ENCODE results near the gene COX6B1. TPM values are rescaled to one million over a fixed set of nuclear protein-coding genes. Genes with fewer than 3 reads are reported as not detected.
A peak's percentile ranks its signal among the peaks of the same experiment; 100 is the strongest.

COX6B1 gene
- total and polyA plus RNA-seq, 2 of the 8 experiments (the other 6 are each of a cell fraction or from before 2014, with no cell fraction given): 437 to 1,052 TPM

- no peaks in the 10 kb centered on the region for H3K36me3 ChIP-seq (ENCODE audit: control insufficient read depth in 2 of 4, insufficient read depth in 4 of 4, low read length in 3 of 4)
- no peak overlapping the region for H4K5ac ChIP-seq (ENCODE audit: insufficient read length, low read depth, low read length)
- H3K9me3 ChIP-seq (ENCODE audit: insufficient read depth in 2 of 2, low read depth in 1 of 2, low read length in 1 of 2): no peaks in the 10 kb centered on the region
- H3K27ac ChIP-seq (ENCODE audit: low read depth, low read length): no peak overlapping the region; the same call in 1 of the 2 replicates
- no peak overlapping the region for H3K4ac ChIP-seq (replicated peaks; ENCODE audit: insufficient read length, low read depth, low read length)
- FAIRE-seq: no peak
- no peak overlapping the region for H3K23ac ChIP-seq (ENCODE audit: insufficient read length)
- ChIA-PET POLR2A (ENCODE audit: partially characterized antibody) (interaction anchor here (0.9 to 1.6 kb wide), 6 partner anchors 22 to 183 kb away, joined by 3 to 9 read pairs (median 3); partner anchors contain the start of genes PSENEN and U2AF1L4), CTCF (ENCODE audit: partially characterized antibody) (interaction anchor here (0.6 to 7.6 kb wide), 14 partner anchors 14 to 305 kb away, joined by 3 to 105 read pairs (median 4); partner anchors contain the start of gene ZBTB32)
- H3K4me1 ChIP-seq (replicated peaks in 1 of 4; ENCODE audit: control insufficient read depth in 3 of 4, insufficient read depth in 4 of 4, low read length in 3 of 4): no peaks in the 10 kb centered on the region
- H4K8ac ChIP-seq (ENCODE audit: extremely low read depth, insufficient read depth, low read length): no peak overlapping the region
- no peaks in the 10 kb centered on the region for H3K23me2 ChIP-seq (ENCODE audit: low read depth, low read length)
- H3K56ac ChIP-seq (replicated peaks; ENCODE audit: insufficient read length, low read depth, low read length): no peak overlapping the region
- peak overlapping the region; percentile 17 for H4K91ac ChIP-seq (replicated peaks; ENCODE audit: insufficient read length, low read length)
- no peak overlapping the region for H2AK5ac ChIP-seq (ENCODE audit: low read depth, low read length)
- H3K18ac ChIP-seq (ENCODE audit: extremely low read depth, low read length): no peak overlapping the region
- no peak overlapping the region; the same call in 1 of the 2 replicates for H2AFZ ChIP-seq (ENCODE audit: low read length)
- no peak overlapping the region for H2BK12ac ChIP-seq (ENCODE audit: low read depth, low read length)
- DNase-seq (ENCODE audit: low read depth in 1 of 2, low spot score in 2 of 2): no peak
- H3K27me3 ChIP-seq (replicated peaks in 1 of 4; ENCODE audit: control insufficient read depth in 3 of 4, extremely low read depth in 1 of 4, insufficient read depth in 3 of 4, low read length in 3 of 4): no peaks in the 10 kb centered on the region
- no peak overlapping the region for H2BK20ac ChIP-seq (ENCODE audit: low read length)
- H3K79me2 ChIP-seq (ENCODE audit: control insufficient read depth in 1 of 2, insufficient read depth in 2 of 2, low read length in 2 of 2): no peaks in the 10 kb centered on the region
- H2BK120ac ChIP-seq (replicated peaks; ENCODE audit: low read depth, low read length): no peak overlapping the region
- 87% methylated on average over 11 of the region's 11 CpGs; no CpG with 5 or more reads in 1 of the 2 experiments for WGBS, 2 experiments (ENCODE audit: extremely low coverage in 1 of 2, insufficient coverage in 1 of 2, insufficient read length in 1 of 2, insufficient replicate concordance in 2 of 2, low coverage in 1 of 2, low lambda C conversion rate in 2 of 2, missing lambda C conversion rate in 1 of 2)
- H3K4me2 ChIP-seq (ENCODE audit: insufficient read depth in 1 of 2, low read depth in 2 of 2, low read length in 2 of 2): no peak overlapping the region
- H3K4me3 ChIP-seq (ENCODE audit: extremely low read depth in 1 of 4, insufficient read depth in 2 of 4, low read depth in 3 of 4, low read length in 4 of 4): no peak overlapping the region
- H2BK15ac ChIP-seq (ENCODE audit: low read length): no peak overlapping the region
- no peak overlapping the region for H3K14ac ChIP-seq (ENCODE audit: insufficient read length)
- no peak overlapping the region for H3K9ac ChIP-seq (replicated peaks in 1 of 4; ENCODE audit: extremely low read depth in 1 of 4, low read depth in 3 of 4, low read length in 3 of 4)
- H2BK5ac ChIP-seq (ENCODE audit: low read depth, low read length): no peak overlapping the region
- no peaks in the 10 kb centered on the region for H3K79me1 ChIP-seq (ENCODE audit: low read depth, low read length)
- no peaks in the 10 kb centered on the region for H4K20me1 ChIP-seq (replicated peaks in 1 of 2; ENCODE audit: control insufficient read depth in 1 of 2, insufficient read depth in 2 of 2, low read length in 2 of 2)
- TF ChIP-seq YY1 (IDR thresholded peaks at IDR 0.05; ENCODE audit: low read depth, low read length) (no peak), SIRT6 (IDR thresholded peaks at IDR 0.05; ENCODE audit: low read length) (no peak), SIX5 (IDR thresholded peaks at IDR 0.05; ENCODE audit: low read depth, low read length) (no peak), RXRA (IDR thresholded peaks at IDR 0.05; ENCODE audit: insufficient read depth, low read depth, low read length) (no peak), SAP30 (IDR thresholded peaks at IDR 0.05; ENCODE audit: insufficient read depth, insufficient replicate concordance, low read length) (no peak), TCF12 (IDR thresholded peaks at IDR 0.05; ENCODE audit: low read depth, low read length) (no peak), CTCF (IDR thresholded peaks at IDR 0.05; ENCODE audit: control extremely low read depth in 1 of 3, insufficient read depth in 1 of 3, low read depth in 1 of 3, low read length in 3 of 3) (no peak), FOSL1 (IDR thresholded peaks at IDR 0.05; ENCODE audit: insufficient read depth, low read depth, low read length) (no peak), CBX5 (IDR thresholded peaks at IDR 0.05; ENCODE audit: low read depth, low read length) (no peak), KDM5A (IDR thresholded peaks at IDR 0.05; ENCODE audit: low read length) (no peak), ATF3 (IDR thresholded peaks at IDR 0.05; ENCODE audit: insufficient read depth, low read depth, low read length) (no peak)
Measured at GRCh38 chr19:35692010-35692409, 43.9 kb downstream of the COX6B1 start.
